HG03060 (cell line): ENCODE data around the gene OARD1.
"Not testable (repeated sequence)": the region's sequence is repeated elsewhere in the genome, so short reads cannot be mapped to it uniquely, and the experiment has no call there.

Source experiments
- ATAC-seq: cut with Tn5 transposase; IDR thresholded peaks from one replicate; pipeline ENCODE4 v1.9.1; 2021; ENCODE audit warnings: low read depth, moderate number of reproducible peaks; ENCODE audit not compliant: unreplicated experiment

Gene OARD1

GRCh38 chr6:41028561-41029412, 43.4 kb downstream of the OARD1 start:
- no peak for ATAC-seq

GRCh38 chr6:41027799-41028560, 44.2 kb downstream of the OARD1 start:
- ATAC-seq = no peak

DNA sequence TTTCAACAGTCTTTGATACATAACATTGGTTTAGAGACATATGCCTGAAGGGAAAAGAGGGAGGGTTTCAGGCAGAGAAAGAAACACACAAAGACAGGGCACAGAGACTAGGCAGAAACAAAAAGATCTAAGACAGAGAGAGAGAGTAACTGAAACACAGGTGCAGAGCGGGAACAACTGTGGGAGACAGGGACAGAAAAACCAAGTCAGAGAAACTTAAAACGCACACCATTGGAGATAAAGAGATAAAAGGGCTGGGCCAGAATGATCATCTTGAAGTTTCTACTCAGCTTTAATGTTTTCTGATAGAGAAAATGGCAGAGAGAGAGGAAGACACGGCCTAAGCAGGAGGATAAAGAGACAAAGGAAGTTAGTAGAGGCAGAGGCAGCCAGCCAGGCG, 44.9 kb downstream of the OARD1 start:
- no peak for ATAC-seq

DNA sequence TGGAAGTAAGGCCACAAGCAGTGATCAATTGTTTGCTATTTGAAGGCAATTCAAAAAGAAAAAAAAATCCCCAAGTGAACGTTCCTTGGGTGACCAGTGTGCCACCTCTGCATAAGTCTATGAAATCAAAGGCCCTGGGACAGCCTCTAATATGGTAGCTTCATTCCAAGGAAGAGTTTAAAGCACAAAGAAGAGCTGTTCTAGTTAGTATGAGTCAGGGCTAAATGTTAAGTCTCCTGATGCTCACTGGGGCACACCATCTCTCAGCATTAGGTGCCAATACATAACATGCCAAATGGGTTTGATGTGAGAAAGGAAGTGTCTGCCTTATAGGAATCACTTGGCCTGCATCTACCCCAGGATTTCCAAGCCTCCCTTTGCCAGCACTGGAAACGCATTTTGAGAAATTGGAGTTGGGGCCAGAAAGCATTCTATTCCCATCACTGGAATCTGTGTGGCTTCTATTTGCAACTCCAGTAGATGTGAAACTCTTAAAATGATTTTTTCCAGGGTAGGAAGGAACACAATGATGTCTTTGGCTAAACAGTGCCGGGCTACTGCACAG, 46.1 kb downstream of the OARD1 start:
- ATAC-seq = no peak

- no peak for ATAC-seq
Measured at GRCh38 chr6:41023114-41023513, 49.0 kb downstream of the OARD1 start.

DNA sequence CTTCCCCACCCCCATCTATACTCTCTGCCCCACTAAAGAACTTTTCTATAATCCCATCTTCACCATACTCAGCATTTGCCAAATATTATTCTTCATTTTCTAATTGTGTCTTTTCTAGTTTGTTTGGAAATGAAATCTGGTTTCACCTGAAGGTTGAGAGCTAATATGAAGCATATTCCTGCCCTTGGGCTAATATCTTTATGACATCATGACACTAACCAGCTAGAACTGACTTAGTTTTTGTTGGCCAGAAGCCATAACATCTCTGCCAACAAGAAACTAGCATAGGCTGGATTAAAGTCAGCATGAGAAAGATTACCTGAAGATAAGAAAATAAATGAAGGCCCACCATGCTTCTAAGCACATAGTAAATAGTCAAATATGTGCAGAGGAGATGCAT, 49.9 kb downstream of the OARD1 start:
- no peak for ATAC-seq

DNA sequence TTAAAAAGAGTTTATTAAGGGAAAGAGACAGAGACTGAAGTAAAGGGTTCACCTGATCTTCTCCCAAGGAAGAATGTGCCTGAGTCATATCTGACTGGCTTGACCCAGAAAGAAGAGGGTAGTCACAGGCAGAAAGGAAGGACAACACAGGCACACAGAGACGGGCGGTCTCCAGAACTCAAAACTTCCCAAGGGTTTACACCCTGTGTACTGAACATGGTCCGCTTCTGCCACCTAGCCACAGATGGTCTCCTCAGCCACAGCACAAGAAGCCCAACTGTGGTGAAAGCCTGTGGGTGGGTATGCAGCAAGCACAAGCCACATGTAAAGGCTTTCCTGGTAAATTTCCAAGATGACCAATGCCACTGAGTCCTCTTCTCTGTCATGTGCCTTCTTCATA, 50.3 kb downstream of the OARD1 start:
- ATAC-seq = no peak

DNA sequence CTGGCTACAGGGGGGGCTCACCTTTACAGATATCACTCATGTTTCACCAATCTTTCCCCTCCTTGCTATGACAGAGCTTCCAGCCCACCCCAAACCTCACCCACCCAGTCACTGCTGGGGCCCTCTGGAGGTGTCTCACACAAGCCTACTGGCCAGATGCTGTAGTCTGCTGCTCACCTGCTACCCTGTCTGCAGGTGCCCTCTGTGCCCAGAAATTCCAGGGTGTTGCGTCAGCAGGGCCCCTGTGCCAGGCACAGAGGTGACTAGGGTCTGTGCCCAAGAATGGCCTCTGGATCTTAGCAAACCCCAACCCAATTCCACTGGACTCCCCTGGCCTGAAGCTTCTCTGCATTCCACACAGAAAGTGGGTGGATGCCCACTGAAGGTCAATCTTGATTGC, 54.5 kb downstream of the OARD1 start:
- no peak for ATAC-seq

- ATAC-seq = not testable (repeated sequence)
Measured at GRCh38 chr6:41015860-41016259, 56.3 kb downstream of the OARD1 start.

DNA sequence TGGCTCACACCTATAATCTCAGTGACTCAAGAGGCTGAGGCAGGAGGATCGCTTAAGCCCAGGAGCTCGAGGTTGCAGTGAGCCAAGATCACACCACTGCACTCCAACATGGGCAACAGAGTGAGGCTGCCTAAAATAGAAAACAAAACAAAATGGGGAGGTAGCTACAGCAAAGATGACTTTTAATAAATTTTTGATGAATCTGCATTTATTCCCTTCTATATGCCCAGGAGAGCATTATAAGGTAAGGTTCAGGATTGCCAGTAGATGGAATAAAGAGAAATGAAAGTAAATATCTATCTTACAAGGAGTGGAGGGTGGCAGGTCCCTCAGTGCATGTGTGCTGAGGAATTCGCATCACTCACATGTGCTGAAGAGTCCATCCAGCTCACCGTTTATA, 57.4 kb downstream of the OARD1 start:
- no peak for ATAC-seq
